Fibroblast of mammary gland (primary cell): ENCODE results near the gene IMPDH2.

ENCODE experiments used
- DNase-seq: peaks from one replicate; pipeline ENCODE4 v3.0.0-alpha.2; 2010; ENCODE audit warnings: low read depth
- H3K4me3 ChIP-seq: 2 replicates; pipeline ENCODE4 v1.5.1; 2011; ENCODE audit warnings: low read depth, mild to moderate bottlenecking, low read length, moderate library complexity; ENCODE audit not compliant: control insufficient read depth
- TF ChIP-seq, protein P1 (sequence below): conservative IDR thresholded peaks from 2 replicates; pipeline ENCODE4 v1.5.1; 2011; ENCODE audit warnings: low read depth, low read length, inconsistent platforms; ENCODE audit not compliant: control insufficient read depth, insufficient read depth

The IMPDH2 gene

DNA sequence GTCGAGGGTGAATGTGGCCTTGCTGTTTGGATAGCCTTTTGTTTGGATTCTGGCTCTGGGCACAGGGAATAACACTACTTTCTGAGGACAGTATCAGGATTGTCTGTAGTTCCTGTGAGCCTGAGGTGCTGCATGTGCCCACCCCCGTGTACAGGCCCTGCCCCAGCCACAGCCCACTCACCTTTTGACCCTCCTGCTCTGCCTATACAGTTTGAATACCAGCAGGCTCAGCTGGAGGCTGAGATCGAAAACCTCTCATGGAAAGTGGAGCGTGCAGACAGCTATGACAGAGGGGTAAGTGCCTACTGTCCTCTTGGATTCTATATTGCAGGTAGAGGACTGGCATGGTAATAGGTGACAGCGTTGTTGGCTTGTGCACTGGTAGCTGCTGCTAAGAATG is 46.5 kb downstream of the IMPDH2 start:
- no peak overlapping the region for H3K4me3 ChIP-seq
- DNase-seq = no peak
- TF ChIP-seq, protein P1, sequence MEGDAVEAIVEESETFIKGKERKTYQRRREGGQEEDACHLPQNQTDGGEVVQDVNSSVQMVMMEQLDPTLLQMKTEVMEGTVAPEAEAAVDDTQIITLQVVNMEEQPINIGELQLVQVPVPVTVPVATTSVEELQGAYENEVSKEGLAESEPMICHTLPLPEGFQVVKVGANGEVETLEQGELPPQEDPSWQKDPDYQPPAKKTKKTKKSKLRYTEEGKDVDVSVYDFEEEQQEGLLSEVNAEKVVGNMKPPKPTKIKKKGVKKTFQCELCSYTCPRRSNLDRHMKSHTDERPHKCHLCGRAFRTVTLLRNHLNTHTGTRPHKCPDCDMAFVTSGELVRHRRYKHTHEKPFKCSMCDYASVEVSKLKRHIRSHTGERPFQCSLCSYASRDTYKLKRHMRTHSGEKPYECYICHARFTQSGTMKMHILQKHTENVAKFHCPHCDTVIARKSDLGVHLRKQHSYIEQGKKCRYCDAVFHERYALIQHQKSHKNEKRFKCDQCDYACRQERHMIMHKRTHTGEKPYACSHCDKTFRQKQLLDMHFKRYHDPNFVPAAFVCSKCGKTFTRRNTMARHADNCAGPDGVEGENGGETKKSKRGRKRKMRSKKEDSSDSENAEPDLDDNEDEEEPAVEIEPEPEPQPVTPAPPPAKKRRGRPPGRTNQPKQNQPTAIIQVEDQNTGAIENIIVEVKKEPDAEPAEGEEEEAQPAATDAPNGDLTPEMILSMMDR = no peak

DNA sequence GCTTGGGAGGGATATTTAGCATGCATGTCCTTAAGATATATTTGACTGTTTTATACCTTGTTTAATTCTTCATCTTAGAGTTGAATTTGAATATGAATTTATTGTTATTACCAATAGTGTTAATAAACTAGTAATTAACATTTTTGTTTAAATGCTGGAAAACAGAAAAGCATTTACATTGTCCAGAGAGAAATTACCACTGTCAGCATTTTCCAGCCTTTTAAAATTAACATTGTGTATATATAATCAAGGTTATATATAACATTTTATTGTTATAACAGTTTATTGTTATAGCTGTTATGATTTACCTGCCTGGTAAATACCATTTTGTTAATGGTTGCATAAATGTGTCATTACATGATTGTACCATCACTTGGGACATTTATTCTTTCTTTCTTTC is 47.2 kb downstream of the IMPDH2 start:
- H3K4me3 ChIP-seq = no peak overlapping the region
- TF ChIP-seq, protein P1 = no peak
- no peak for DNase-seq

DNA sequence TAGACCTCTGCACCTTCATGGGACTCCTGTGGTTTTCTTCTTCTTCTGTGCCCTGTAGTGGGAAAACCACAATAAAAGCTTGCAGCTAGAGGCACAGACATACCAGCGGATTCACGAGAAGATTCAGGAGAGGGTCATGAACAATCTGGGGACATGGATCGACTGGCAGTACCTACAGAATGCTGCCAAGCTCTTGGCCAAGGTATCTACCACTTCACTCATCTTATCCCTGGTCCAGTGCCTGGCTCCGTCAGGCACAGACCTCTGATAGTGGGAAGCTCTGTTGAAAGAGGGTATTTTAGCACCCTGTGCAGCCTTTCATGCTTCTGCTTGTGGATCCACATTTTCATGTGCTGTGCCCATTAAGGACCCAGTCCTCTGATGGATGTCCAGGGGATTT is 48.9 kb downstream of the IMPDH2 start:
- no peak overlapping the region for H3K4me3 ChIP-seq
- TF ChIP-seq, protein P1 = no peak
- DNase-seq = no peak

DNA sequence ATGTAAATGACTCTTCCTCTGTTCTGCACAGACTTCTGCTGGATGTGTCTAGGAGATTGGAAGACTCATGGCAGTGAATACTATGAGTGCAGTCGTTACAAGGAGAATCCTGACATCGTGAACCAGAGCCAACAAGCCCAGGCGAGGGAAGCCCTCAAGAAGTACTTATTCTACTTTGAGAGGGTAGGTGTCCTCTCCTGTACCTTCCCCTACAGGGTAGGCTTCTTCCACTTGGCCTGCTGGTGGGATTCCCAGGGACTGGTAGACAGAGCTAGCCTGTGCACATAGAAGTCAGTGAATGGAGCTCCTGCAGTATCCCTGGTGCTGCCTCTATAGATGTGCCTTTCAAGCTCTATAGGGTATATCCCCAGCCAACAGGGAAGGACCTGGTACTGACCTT is 49.7 kb downstream of the IMPDH2 start:
- TF ChIP-seq, protein P1 = no peak
- no peak overlapping the region for H3K4me3 ChIP-seq

More for the DNA sequence above, 49.7 kb downstream of the IMPDH2 start:
- DNase-seq = no peak
